ENCODE measurements around the gene ANKRD11. TPM values are rescaled to one million over a fixed set of nuclear protein-coding genes. Genes with fewer than 3 reads are reported as not detected.

ANKRD11 gene
- total RNA-seq, 1 donor from 2014 or later = 165 TPM

GRCh38 chr16:89241187-89242007, 249.0 kb downstream of the ANKRD11 start:
- peak; percentile 47 for DNase-seq (ENCODE audit: low spot score)
- peaks cover 8% of the 10 kb centered on the region for H3K4me1 Mint-ChIP-seq (ENCODE audit: unreplicated experiment)
- H3K27ac Mint-ChIP-seq (ENCODE audit: unreplicated experiment) = peak overlapping the region; percentile 88
- TF ChIP-seq CTCF (IDR thresholded peaks at IDR 0.05; ENCODE audit: unreplicated experiment) = peak; percentile 1
- peaks cover 8% of the 10 kb centered on the region for H3K36me3 Mint-ChIP-seq (ENCODE audit: low read depth, unreplicated experiment)
- peak overlapping the region; percentile 90 for H3K4me3 Mint-ChIP-seq (ENCODE audit: unreplicated experiment)
- peaks cover 18% of the 10 kb centered on the region for H3K27me3 Mint-ChIP-seq (ENCODE audit: unreplicated experiment)
- no peaks in the 10 kb centered on the region for H3K9me3 Mint-ChIP-seq (ENCODE audit: unreplicated experiment)

GRCh38 chr16:89237733-89238132, 252.6 kb downstream of the ANKRD11 start:
- peaks cover 8% of the 10 kb centered on the region for H3K4me1 Mint-ChIP-seq (ENCODE audit: unreplicated experiment)
- no peak for DNase-seq (ENCODE audit: low spot score)
- peaks cover 7% of the 10 kb centered on the region for H3K27me3 Mint-ChIP-seq (ENCODE audit: unreplicated experiment)
- H3K4me3 Mint-ChIP-seq (ENCODE audit: unreplicated experiment) = no peak overlapping the region
- H3K36me3 Mint-ChIP-seq (ENCODE audit: low read depth, unreplicated experiment) = peaks cover 30% of the 10 kb centered on the region
- H3K27ac Mint-ChIP-seq (ENCODE audit: unreplicated experiment) = no peak overlapping the region
- no peaks in the 10 kb centered on the region for H3K9me3 Mint-ChIP-seq (ENCODE audit: unreplicated experiment)
- no peak for TF ChIP-seq CTCF (IDR thresholded peaks at IDR 0.05; ENCODE audit: unreplicated experiment)

- Mint-ChIP-seq H3K9me3 (ENCODE audit: unreplicated experiment) (no peaks in the 10 kb centered on the region), H3K27me3 (ENCODE audit: unreplicated experiment) (peaks cover 3% of the 10 kb centered on the region), H3K36me3 (ENCODE audit: low read depth, unreplicated experiment) (peaks cover 64% of the 10 kb centered on the region), H3K27ac (ENCODE audit: unreplicated experiment) (no peak overlapping the region), H3K4me1 (ENCODE audit: unreplicated experiment) (no peaks in the 10 kb centered on the region), H3K4me3 (ENCODE audit: unreplicated experiment) (peak overlapping the region; percentile 35)
- DNase-seq (ENCODE audit: low spot score) = no peak
- no peak for TF ChIP-seq CTCF (IDR thresholded peaks at IDR 0.05; ENCODE audit: unreplicated experiment)
These were observed 256.5 kb downstream of the ANKRD11 start for GRCh38 chr16:89233678-89234490.

GRCh38 chr16:89232107-89232506, 258.3 kb downstream of the ANKRD11 start:
- no peak for DNase-seq (ENCODE audit: low spot score)
- H3K36me3 Mint-ChIP-seq (ENCODE audit: low read depth, unreplicated experiment) = peaks cover 79% of the 10 kb centered on the region
- H3K4me3 Mint-ChIP-seq (ENCODE audit: unreplicated experiment) = peak overlapping the region; percentile 70
- no peaks in the 10 kb centered on the region for H3K4me1 Mint-ChIP-seq (ENCODE audit: unreplicated experiment)
- no peak for TF ChIP-seq CTCF (IDR thresholded peaks at IDR 0.05; ENCODE audit: unreplicated experiment)
- no peaks in the 10 kb centered on the region for H3K9me3 Mint-ChIP-seq (ENCODE audit: unreplicated experiment)
- no peak overlapping the region for H3K27ac Mint-ChIP-seq (ENCODE audit: unreplicated experiment)
- H3K27me3 Mint-ChIP-seq (ENCODE audit: unreplicated experiment) = no peaks in the 10 kb centered on the region
